Spleen (tissue), 11 donors: Measurements from ENCODE around the gene FAM3D. TPM values are rescaled to one million over a fixed set of nuclear protein-coding genes. Genes with fewer than 3 reads are reported as not detected.

ENCODE experiments used
- DNase-seq: peaks from one replicate; pipeline ENCODE4 v3.0.0-alpha.2; 2020
- H3K27ac ChIP-seq, 8 donors: fragments of 200-600 bp; sonication (generic) in 7 of 8; 1 replicate in 4 of 8; 2 replicates in 4 of 8; pipeline versions ENCODE4 v1.5.0 to v1.8.0; 2016 to 2021; ENCODE audit warnings: inconsistent platforms in 4 of 8, mild to moderate bottlenecking in 4 of 8, moderate library complexity in 1 of 8
- H3K27me3 ChIP-seq, 7 donors: fragments of 200-600 bp; sonication (generic) in 6 of 7; replicated peaks in 1 of 7; 1 replicate in 4 of 7; 2 replicates in 3 of 7; pipeline versions ENCODE4 v1.5.0 to v1.8.0; 2016 to 2021; ENCODE audit warnings: inconsistent platforms in 3 of 7, mild to moderate bottlenecking in 1 of 7
- H3K36me3 ChIP-seq, 6 donors: fragments of 200-600 bp; sonication (generic) in 5 of 6; 1 replicate in 4 of 6; 2 replicates in 2 of 6; pipeline versions ENCODE4 v1.5.0 to v1.8.0; 2016 to 2021; ENCODE audit warnings: inconsistent platforms in 2 of 6
- H3K4me1 ChIP-seq, 6 donors: fragments of 200-600 bp; sonication (generic) in 5 of 6; 1 replicate in 3 of 6; 2 replicates in 3 of 6; pipeline versions ENCODE4 v1.5.0 to v1.8.0; 2016 to 2021; ENCODE audit warnings: inconsistent platforms in 3 of 6
- H3K4me3 ChIP-seq, 8 donors: fragments of 200-600 bp; sonication (generic) in 7 of 8; 1 replicate in 4 of 8; 2 replicates in 4 of 8; pipeline versions ENCODE4 v1.5.0 to v1.8.0; 2016 to 2021; ENCODE audit warnings: inconsistent platforms in 4 of 8, mild to moderate bottlenecking in 4 of 8, moderate library complexity in 2 of 8
- H3K9me3 ChIP-seq, 8 donors: fragments of 200-600 bp; sonication (generic) in 7 of 8; 1 replicate in 4 of 8; 2 replicates in 4 of 8; pipeline versions ENCODE4 v1.5.0 to v1.8.0; 2016 to 2021; ENCODE audit warnings: inconsistent platforms in 4 of 8
- POLR2A ChIP-seq, 3 donors: fragments of 450-650 bp; IDR thresholded peaks; one replicate each; pipeline ENCODE4 v1.5.1; 2017; ENCODE audit warnings: antibody characterized with exemption in 3 of 3, mild to moderate bottlenecking in 1 of 3
- POLR2AphosphoS5 ChIP-seq, 3 donors: sonication (generic); formaldehyde crosslinking; IDR thresholded peaks; one replicate each; pipeline ENCODE4 v1.5.1; 2017; ENCODE audit warnings: antibody characterized with exemption in 3 of 3
- WGBS, 5 donors: extraction: QIAGEN DNeasy Blood & Tissue Kit in 3 of 5; methylation state at CpG; one replicate each; pipeline versions ENCODE4 v1.1.5 to v1.1.7; 2013 to 2018; 5-methylcytosine and 5-hydroxymethylcytosine counted together
- intact Hi-C: fragments of 100-400 bp; cut with DNase I; formaldehyde crosslinking; loops from one replicate; pipeline ENCODE4 v1.15.0; 2023; ENCODE audit warnings: low total_unique reads
- polyA plus RNA-seq, 3 donors: library from polyadenylated mRNA; stranded (reverse); fragments of 200-250 nt; gene quantifications; one replicate each; pipeline ENCODE4 v1.2.1, GENCODE V29; 2013
- total RNA-seq, 7 donors: library from RNA; depleted of rRNA in 3 of 7; stranded (reverse); fragments of >200 nt in 3 of 7; fragmentation: NEBNext Ultra II Directional in 4 of 7; extraction: Animal tissue kit (Norgen Biotek cat#: 25700) in 4 of 7; gene quantifications; one replicate each; pipeline versions ENCODE4 v1.1.0 to v1.2.1, GENCODE V29; 2016 to 2021
- TF ChIP-seq, protein P1 (sequence below), 11 experiments: fragments of 200-600 bp in 7 of 11; fragments of 450-650 bp in 4 of 11; sonication (generic) in 4 of 11; IDR thresholded peaks in 8 of 11; conservative IDR thresholded peaks in 3 of 11; 1 replicate in 7 of 11; 2 replicates in 4 of 11; pipeline versions ENCODE4 v1.4.0 to v1.8.0; 2016 to 2021; ENCODE audit warnings: antibody characterized with exemption in 11 of 11, inconsistent platforms in 4 of 11, mild to moderate bottlenecking in 1 of 11
- donor health status: healthy with polysubstance abuse.
- donor health status: DM: no; HTN: no; CAD: no; lungs with moderate emphysema.
- donor health status: DM: no; HTN: no; CAD: no.
- donor health status: Bipolar disorder and iron deficiency.
- donor health status: healthy.
- donor health status: DM: no; HTN: no; CAD: no.
- donor health status: DM: yes; HTN: yes; CAD: no.

Gene FAM3D
- total and polyA plus RNA-seq, 10 donors: 0.23 to 0.42 (median 0.32) TPM; not detected in 6

DNA sequence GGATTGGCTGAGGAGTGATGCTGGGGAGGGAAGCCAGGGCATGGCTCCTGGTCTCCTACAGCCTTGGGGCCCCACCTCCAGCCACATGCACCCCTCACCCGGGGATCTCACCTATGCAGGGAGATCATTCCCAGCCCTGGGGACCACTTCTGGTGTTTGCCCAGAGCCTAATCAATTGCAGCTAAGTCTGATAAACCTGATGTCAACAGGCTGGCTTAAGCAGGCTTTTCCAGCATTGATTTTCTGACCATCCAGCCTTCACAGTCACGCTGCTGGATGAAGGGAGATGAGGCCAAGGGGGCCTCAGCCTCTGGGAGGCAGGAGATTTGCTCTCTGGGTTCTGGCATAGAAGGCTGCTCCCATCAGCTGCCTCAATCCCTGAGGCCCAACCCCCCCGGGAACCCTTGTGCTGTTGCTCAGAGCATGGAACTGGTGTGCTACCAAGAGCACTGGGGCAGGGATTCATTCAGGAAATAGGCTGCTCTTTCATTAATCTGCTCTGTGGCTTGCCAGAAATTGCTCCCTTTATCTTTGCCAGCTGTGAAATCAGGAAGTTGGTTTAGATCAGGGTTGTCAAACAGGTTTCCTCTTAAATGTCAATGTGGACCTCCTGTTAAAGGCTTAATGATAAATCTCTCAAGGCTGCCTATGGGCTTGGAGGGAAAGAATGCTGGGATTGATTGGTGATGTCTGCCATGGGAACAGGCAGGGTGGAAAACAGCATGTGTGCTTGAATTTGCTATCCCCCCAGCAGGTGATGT is 19.0 kb downstream of the FAM3D start:
- TF ChIP-seq POLR2AphosphoS5 (IDR thresholded peaks at IDR 0.05): peak in 1 of 3 donors; percentile 59
- TF ChIP-seq, protein P1, sequence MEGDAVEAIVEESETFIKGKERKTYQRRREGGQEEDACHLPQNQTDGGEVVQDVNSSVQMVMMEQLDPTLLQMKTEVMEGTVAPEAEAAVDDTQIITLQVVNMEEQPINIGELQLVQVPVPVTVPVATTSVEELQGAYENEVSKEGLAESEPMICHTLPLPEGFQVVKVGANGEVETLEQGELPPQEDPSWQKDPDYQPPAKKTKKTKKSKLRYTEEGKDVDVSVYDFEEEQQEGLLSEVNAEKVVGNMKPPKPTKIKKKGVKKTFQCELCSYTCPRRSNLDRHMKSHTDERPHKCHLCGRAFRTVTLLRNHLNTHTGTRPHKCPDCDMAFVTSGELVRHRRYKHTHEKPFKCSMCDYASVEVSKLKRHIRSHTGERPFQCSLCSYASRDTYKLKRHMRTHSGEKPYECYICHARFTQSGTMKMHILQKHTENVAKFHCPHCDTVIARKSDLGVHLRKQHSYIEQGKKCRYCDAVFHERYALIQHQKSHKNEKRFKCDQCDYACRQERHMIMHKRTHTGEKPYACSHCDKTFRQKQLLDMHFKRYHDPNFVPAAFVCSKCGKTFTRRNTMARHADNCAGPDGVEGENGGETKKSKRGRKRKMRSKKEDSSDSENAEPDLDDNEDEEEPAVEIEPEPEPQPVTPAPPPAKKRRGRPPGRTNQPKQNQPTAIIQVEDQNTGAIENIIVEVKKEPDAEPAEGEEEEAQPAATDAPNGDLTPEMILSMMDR (IDR thresholded peaks at IDR 0.05 in 8 of 11, conservative IDR thresholded peaks at IDR 0.05 in 3 of 11): no peak
- no peak overlapping the region for H3K4me3 ChIP-seq
- peaks cover 0 to 10% (median 0%) of the 10 kb centered on the region in 6 donors for H3K4me1 ChIP-seq
- no peaks in the 10 kb centered on the region for H3K27me3 ChIP-seq
- no peak for DNase-seq
- H3K36me3 ChIP-seq: no peaks in the 10 kb centered on the region
- H3K27ac ChIP-seq: peak overlapping the region in 2 of 8 donors; percentile 5 to 13
- H3K9me3 ChIP-seq: peaks cover 0 to 7% (median 0%) of the 10 kb centered on the region in 8 donors
- WGBS, 5 donors: 50 to 85% (median 61%) methylated on average over 2 to 3 of the region's 3 CpGs
- intact Hi-C loops: no loop called here

DNA sequence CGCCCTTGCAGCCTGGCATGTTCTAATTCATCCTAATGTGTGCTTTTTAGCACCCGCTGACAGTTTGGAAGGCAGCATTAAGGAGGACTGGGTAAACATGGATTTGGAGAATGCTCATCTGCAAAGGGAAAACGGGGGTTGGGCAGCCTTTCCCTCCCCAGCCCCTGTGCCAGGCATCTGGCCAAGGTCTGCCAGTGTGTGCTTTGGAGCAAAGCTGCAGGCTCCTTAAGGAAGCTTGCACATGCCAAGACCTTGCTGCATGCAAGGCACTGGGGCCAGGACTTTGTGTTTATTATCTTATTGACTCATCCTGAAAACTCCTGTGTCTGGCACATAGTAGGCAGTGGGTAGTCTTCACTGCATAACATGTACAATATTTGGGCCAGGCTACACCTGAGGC is 20.1 kb downstream of the FAM3D start:
- Histone ChIP-seq H3K36me3 (no peaks in the 10 kb centered on the region), H3K9me3 (peaks cover 0 to 7% (median 0%) of the 10 kb centered on the region in 8 donors), H3K4me3 (no peak overlapping the region), H3K27me3 (no peaks in the 10 kb centered on the region), H3K27ac (no peak overlapping the region), H3K4me1 (peaks cover 0 to 10% (median 0%) of the 10 kb centered on the region in 6 donors)
- no peak for DNase-seq
- WGBS, 5 donors: 77 to 93% (median 81%) methylated on average over 2 to 3 of the region's 3 CpGs
- intact Hi-C loops: no loop called here
- TF ChIP-seq POLR2A (IDR thresholded peaks at IDR 0.05): no peak
- TF ChIP-seq, protein P1 (IDR thresholded peaks at IDR 0.05 in 8 of 11, conservative IDR thresholded peaks at IDR 0.05 in 3 of 11): no peak
- TF ChIP-seq POLR2AphosphoS5 (IDR thresholded peaks at IDR 0.05): no peak

DNA sequence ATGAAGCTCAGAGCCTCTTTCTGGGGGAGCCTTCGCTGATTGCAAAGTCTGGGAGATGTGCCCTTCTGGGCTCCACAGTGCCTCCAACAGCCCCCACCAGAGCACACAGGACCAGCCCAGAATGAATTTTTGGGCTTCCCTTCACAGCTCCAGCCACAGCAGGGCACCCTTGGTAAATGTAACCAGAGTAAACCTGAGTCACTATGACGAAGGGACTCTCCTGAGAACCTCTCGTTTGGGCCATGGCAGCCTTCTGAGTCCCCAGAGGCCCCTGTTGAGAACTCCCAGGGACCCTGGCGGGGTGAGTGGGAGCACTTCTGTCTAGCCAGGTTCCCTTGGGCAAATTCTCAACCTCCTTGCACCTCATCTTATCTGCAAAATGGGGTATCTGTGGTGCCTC is 20.8 kb downstream of the FAM3D start:
- whole genome bisulfite sequencing, 5 donors: 62 to 89% (median 78%) methylated on average over 4 of the region's 4 CpGs
- Histone ChIP-seq H3K4me3 (no peak overlapping the region), H3K36me3 (no peaks in the 10 kb centered on the region), H3K27ac (no peak overlapping the region), H3K27me3 (no peaks in the 10 kb centered on the region), H3K9me3 (peaks cover 0 to 7% (median 0%) of the 10 kb centered on the region in 8 donors), H3K4me1 (peaks cover 0 to 13% (median 2%) of the 10 kb centered on the region in 6 donors)
- no peak for DNase-seq
- intact Hi-C loops: no loop called here
- TF ChIP-seq, protein P1 (IDR thresholded peaks at IDR 0.05 in 8 of 11, conservative IDR thresholded peaks at IDR 0.05 in 3 of 11): no peak
- TF ChIP-seq POLR2A (IDR thresholded peaks at IDR 0.05): no peak
- no peak for TF ChIP-seq POLR2AphosphoS5 (IDR thresholded peaks at IDR 0.05)

DNA sequence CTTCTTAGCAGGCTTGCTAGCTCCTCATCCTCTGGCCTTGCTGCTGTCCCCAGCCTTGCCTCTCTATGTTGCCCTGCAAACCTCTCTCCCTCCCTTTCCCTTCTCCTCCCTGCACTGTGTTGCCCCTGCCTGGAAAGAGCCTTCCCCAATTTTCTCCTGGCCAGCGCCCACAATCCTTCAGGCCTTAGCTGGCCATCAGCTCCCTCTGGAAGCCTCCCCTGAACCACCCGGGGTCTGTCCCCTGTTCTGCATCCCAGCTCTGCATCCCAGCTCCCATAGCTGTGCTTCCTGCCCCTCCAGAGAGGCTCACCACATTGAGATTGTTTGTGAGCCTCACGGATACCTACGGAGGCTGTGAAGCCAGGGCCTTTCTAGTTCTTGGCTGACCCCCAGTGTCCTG is 23.7 kb downstream of the FAM3D start:
- no peaks in the 10 kb centered on the region for H3K36me3 ChIP-seq
- H3K27me3 ChIP-seq: peaks cover 0 to 6% (median 0%) of the 10 kb centered on the region in 7 donors
- DNase-seq: no peak
- no peaks in the 10 kb centered on the region for H3K9me3 ChIP-seq
- WGBS, 5 donors: 88 to 99% (median 90%) methylated on average over 4 of the region's 4 CpGs
- TF ChIP-seq, protein P1 (IDR thresholded peaks at IDR 0.05 in 8 of 11, conservative IDR thresholded peaks at IDR 0.05 in 3 of 11): no peak
- no peak for TF ChIP-seq POLR2A (IDR thresholded peaks at IDR 0.05)
- TF ChIP-seq POLR2AphosphoS5 (IDR thresholded peaks at IDR 0.05): no peak
- no peak overlapping the region for H3K27ac ChIP-seq
- intact Hi-C loops: no loop called here
- no peak overlapping the region for H3K4me3 ChIP-seq
- H3K4me1 ChIP-seq: peaks cover 0 to 30% (median 11%) of the 10 kb centered on the region in 6 donors
